Measurements from ENCODE around the gene ZMYND19. TPM values are rescaled to one million over a fixed set of nuclear protein-coding genes. Genes with fewer than 3 reads are reported as not detected.
A peak's percentile ranks its signal among the peaks of the same experiment; 100 is the strongest.

Gene ZMYND19
- total RNA-seq, 1 experiment from 2014 or later, result 77.9 TPM

- no peak for TF ChIP-seq USF1 (CRISPR knock-in tag; IDR thresholded peaks at IDR 0.05)
Measured at GRCh38 chr9:137579259-137579604, 11.1 kb downstream of the ZMYND19 start (continued).

DNA sequence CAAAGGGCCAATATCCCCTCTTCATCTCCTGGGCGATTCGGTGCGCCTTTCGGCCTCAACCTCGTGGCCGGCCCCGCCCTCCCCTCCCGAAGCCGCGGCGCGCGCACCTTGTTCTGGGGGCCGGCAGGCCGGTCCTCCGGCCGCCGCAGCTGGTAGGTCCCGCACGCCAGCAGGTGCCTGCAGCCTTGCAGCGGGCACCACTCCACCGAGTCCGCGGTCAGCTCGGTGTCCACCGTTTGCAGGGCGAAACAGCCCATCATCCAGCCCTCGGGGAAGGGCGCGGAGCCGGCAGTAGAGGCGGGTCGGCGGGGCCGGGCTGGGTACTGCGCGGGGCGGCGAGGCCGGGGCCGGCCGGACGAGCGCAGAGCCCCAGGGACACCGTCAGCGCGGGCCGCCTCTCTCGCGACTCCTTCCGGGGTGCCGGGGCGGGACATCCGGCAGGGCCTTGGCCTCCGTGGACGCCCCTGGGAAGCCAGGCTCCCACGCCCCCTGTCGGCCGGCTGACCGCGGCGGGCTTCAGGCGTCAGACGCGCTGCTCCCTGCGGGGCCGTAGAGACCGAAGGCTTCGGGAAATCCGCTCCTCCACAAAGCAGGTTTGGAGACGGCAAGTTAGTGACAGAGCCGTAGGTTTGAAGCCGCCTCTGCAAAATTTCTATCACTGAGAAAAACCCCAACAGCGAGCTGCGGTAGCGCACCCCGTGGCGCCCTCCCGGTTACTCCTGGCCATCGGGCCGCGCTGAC, 11.6 kb downstream of the ZMYND19 start, which contains the start of gene DPH7:
Gene DPH7 (minus strand): TSS at position 408 of the 741 bp plus-strand sequence. CDS start 148 bp downstream, at position 260.
- Mint-ChIP-seq H3K9me3 (no peaks in the 10 kb centered on the region), H3K36me3 (peaks cover 38% of the 10 kb centered on the region), H3K4me3 (peak within 1 kb of the TSS; percentile 80), H3K4me1 (peaks cover 28% of the 10 kb centered on the region), H3K27ac (peak within 1 kb of the TSS; percentile 36), H3K27me3 (ENCODE audit: low read depth) (no peaks in the 10 kb centered on the region)
- ChIA-PET CTCF (interaction anchor here (0.6 to 4.2 kb wide), 15 partner anchors 9 to 444 kb away, joined by 3 to 51 read pairs (median 4); partner anchors contain the start of genes ARRDC1, MRPL41 and ZMYND19), POLR2A (interaction anchor here (1.0 to 1.9 kb wide), 2 partner anchors 10 to 40 kb away, joined by 3 to 7 read pairs; partner anchors contain the start of gene EHMT1)
- ATAC-seq (peak; percentile 83), DNase-seq (ENCODE audit: low spot score) (peak; percentile 96)
- peak; percentile 82; the same call in 1 of the 2 replicates for TF ChIP-seq ZNF232 (CRISPR knock-in tag; IDR thresholded peaks at IDR 0.05)
- TF ChIP-seq OVOL2 (CRISPR knock-in tag; IDR thresholded peaks at IDR 0.05; ENCODE audit: borderline replicate concordance), result no peak
- TF ChIP-seq JAZF1 (CRISPR knock-in tag; IDR thresholded peaks at IDR 0.05), result no peak
- no peak for TF ChIP-seq FOXJ3 (CRISPR knock-in tag; IDR thresholded peaks at IDR 0.05; ENCODE audit: borderline replicate concordance)
- peak; percentile 65; the same call in 1 of the 2 replicates for TF ChIP-seq FOXP1 (CRISPR knock-in tag; IDR thresholded peaks at IDR 0.05; ENCODE audit: borderline replicate concordance)
- peak; percentile 90 for TF ChIP-seq SP1 (CRISPR knock-in tag; conservative IDR thresholded peaks at IDR 0.05)
- TF ChIP-seq ZBTB21 (CRISPR knock-in tag; IDR thresholded peaks at IDR 0.05; ENCODE audit: borderline replicate concordance), result no peak
- no peak for TF ChIP-seq ZMAT4 (CRISPR knock-in tag; IDR thresholded peaks at IDR 0.05)
- peak; percentile 87; the same call in 1 of the 2 replicates for TF ChIP-seq ELF4 (CRISPR knock-in tag; IDR thresholded peaks at IDR 0.05; ENCODE audit: low read depth)
- peak; percentile 99 for TF ChIP-seq NR2C2 (CRISPR knock-in tag; IDR thresholded peaks at IDR 0.05)
- no peak for TF ChIP-seq ATF1 (CRISPR knock-in tag; IDR thresholded peaks at IDR 0.05)
- no peak for TF ChIP-seq PRDM15 (CRISPR knock-in tag; IDR thresholded peaks at IDR 0.05)
- TF ChIP-seq ATF2 (CRISPR knock-in tag; IDR thresholded peaks at IDR 0.05; ENCODE audit: borderline replicate concordance, low read depth), result no peak
- TF ChIP-seq ZNF671 (CRISPR knock-in tag; IDR thresholded peaks at IDR 0.05), result no peak
- TF ChIP-seq, protein P1, sequence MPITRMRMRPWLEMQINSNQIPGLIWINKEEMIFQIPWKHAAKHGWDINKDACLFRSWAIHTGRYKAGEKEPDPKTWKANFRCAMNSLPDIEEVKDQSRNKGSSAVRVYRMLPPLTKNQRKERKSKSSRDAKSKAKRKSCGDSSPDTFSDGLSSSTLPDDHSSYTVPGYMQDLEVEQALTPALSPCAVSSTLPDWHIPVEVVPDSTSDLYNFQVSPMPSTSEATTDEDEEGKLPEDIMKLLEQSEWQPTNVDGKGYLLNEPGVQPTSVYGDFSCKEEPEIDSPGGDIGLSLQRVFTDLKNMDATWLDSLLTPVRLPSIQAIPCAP (CRISPR knock-in tag; IDR thresholded peaks at IDR 0.05), result no peak
- no peak for TF ChIP-seq ZBTB43 (CRISPR knock-in tag; IDR thresholded peaks at IDR 0.05)
- no peak; the same call in none of the 2 replicates for TF ChIP-seq ETV6 (CRISPR knock-in tag; IDR thresholded peaks at IDR 0.05)
- TF ChIP-seq, protein P2, sequence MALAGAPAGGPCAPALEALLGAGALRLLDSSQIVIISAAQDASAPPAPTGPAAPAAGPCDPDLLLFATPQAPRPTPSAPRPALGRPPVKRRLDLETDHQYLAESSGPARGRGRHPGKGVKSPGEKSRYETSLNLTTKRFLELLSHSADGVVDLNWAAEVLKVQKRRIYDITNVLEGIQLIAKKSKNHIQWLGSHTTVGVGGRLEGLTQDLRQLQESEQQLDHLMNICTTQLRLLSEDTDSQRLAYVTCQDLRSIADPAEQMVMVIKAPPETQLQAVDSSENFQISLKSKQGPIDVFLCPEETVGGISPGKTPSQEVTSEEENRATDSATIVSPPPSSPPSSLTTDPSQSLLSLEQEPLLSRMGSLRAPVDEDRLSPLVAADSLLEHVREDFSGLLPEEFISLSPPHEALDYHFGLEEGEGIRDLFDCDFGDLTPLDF (CRISPR knock-in tag; IDR thresholded peaks at IDR 0.05), result 0 out of 2 replicates have a peak, but pooled peaks have one; percentile 20
- no peak for TF ChIP-seq EMX1 (CRISPR knock-in tag; IDR thresholded peaks at IDR 0.05)
- TF ChIP-seq, protein P3, sequence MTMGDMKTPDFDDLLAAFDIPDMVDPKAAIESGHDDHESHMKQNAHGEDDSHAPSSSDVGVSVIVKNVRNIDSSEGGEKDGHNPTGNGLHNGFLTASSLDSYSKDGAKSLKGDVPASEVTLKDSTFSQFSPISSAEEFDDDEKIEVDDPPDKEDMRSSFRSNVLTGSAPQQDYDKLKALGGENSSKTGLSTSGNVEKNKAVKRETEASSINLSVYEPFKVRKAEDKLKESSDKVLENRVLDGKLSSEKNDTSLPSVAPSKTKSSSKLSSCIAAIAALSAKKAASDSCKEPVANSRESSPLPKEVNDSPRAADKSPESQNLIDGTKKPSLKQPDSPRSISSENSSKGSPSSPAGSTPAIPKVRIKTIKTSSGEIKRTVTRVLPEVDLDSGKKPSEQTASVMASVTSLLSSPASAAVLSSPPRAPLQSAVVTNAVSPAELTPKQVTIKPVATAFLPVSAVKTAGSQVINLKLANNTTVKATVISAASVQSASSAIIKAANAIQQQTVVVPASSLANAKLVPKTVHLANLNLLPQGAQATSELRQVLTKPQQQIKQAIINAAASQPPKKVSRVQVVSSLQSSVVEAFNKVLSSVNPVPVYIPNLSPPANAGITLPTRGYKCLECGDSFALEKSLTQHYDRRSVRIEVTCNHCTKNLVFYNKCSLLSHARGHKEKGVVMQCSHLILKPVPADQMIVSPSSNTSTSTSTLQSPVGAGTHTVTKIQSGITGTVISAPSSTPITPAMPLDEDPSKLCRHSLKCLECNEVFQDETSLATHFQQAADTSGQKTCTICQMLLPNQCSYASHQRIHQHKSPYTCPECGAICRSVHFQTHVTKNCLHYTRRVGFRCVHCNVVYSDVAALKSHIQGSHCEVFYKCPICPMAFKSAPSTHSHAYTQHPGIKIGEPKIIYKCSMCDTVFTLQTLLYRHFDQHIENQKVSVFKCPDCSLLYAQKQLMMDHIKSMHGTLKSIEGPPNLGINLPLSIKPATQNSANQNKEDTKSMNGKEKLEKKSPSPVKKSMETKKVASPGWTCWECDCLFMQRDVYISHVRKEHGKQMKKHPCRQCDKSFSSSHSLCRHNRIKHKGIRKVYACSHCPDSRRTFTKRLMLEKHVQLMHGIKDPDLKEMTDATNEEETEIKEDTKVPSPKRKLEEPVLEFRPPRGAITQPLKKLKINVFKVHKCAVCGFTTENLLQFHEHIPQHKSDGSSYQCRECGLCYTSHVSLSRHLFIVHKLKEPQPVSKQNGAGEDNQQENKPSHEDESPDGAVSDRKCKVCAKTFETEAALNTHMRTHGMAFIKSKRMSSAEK (CRISPR knock-in tag; IDR thresholded peaks at IDR 0.05; ENCODE audit: borderline replicate concordance), result no peak
